Hematopoietic multipotent progenitor cell treated with erythropoietin and hydrocortisone succinate and interleukin-3 and kit ligand, for 4 days (in vitro differentiated cells): ENCODE results near the gene LRRC8D.

Source experiments
- DNase-seq: peaks from one replicate; pipeline ENCODE4 v3.0.0-alpha.2; 2015

Gene LRRC8D

DNA sequence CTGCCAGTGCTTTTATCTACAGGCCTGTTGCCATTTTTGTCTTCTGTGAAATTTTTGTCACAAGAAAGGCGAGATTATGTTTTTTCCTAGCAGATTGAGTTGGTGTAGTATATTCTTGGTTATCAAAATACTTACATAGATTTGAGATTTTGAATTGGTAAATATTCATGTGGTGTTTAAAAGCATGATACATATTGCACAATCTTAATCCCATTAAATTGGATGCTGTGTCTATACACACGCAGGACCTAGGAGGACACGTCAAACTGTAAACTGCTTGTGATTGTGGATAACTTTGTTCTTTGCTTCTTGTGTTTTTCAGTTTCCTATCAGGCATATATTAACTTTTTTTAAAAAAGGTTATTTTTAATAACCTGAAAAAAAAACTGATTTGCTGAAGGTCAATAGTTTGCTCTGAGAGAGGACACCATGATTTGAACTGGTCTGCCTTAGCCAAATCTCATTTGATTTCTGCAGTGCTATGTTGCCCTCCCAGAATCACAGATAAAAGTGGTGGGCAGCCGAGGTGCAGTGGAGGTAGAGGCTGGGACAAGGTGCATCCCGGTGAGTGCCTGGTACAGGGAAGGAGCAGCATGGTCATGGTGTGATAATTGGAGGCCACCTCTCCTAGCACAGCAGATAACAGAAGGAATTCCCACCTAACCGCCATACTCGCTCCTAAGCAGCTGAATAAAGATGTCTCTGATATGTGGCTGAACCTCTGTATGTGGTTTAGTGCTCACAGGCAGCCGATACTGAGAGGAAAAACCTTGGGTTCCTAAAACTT is 76.7 kb downstream of the LRRC8D start:
- no peak for DNase-seq

DNA sequence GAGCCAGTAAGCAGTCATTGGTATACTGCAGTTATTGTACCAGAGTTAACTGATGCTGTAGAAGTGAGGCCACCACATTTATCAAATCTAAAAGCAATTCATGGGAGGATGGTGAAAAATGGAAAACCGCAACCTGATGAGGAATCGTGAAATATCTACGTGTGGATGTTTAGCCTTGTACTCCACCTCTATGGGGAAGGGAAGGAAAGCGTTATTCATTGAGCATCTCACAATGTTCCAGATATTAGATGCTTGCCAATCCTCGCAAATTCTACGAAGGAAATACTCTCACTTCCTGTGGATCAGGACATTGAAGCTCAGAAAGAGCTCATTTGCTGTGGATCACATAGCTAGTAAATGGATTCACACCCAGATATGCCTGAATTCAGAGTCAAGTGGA is 77.3 kb downstream of the LRRC8D start:
- DNase-seq = no peak

DNA sequence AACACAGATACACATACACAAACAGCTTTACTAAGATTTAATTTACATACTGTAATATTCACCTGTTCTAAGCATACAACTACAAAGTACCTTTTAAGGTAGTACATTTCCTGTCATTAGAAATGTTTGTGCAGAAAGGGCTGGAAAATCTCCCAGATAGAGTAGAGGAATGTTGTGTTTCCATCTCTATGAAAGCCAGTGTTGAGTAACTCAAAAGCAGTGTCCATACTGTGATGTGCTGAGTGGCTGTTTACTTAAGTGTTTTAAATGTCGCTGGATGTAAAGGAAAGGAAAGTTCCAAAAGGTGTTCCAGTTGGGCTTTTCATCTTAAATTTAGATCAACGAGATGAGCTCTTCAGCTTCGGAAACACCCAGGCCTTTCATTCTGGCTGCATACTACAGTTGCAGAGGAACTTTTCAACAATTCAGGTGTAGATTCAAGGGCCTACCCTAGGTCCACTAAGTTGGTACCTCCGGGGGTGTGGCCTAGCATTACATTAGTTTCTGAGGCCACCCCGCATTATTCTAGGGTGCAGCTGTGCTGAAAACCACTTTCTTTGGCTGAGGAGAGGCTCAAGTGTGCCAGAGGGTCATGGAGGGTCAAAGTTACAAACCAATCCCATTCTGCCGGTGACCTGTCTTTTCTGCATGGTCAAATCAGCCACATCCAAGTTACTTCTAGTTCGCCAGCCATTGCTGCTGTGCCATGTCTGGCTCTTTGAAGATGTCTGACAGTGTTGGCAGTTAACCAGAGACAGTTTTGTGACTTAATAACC is 78.1 kb downstream of the LRRC8D start:
- no peak for DNase-seq

DNA sequence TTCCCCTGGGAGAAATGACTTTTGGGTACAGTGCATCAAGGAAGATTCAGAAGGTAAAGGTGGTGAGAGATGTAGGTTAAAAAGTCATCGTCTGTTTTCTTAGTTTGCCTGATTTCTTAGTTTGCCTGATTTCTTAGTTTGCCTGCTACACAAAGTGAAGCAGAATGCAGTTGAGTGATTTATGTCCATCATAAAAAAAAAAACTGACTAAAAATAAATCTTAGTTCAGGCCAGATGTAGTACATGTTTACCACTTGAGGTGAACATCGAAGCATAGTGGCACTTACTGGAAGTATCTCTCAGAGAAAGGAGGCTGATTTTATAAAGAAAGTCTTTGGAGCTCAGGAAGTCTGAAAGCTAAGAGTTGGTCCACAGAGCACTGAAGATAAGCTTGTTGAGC is 79.5 kb downstream of the LRRC8D start:
- no peak for DNase-seq

DNA sequence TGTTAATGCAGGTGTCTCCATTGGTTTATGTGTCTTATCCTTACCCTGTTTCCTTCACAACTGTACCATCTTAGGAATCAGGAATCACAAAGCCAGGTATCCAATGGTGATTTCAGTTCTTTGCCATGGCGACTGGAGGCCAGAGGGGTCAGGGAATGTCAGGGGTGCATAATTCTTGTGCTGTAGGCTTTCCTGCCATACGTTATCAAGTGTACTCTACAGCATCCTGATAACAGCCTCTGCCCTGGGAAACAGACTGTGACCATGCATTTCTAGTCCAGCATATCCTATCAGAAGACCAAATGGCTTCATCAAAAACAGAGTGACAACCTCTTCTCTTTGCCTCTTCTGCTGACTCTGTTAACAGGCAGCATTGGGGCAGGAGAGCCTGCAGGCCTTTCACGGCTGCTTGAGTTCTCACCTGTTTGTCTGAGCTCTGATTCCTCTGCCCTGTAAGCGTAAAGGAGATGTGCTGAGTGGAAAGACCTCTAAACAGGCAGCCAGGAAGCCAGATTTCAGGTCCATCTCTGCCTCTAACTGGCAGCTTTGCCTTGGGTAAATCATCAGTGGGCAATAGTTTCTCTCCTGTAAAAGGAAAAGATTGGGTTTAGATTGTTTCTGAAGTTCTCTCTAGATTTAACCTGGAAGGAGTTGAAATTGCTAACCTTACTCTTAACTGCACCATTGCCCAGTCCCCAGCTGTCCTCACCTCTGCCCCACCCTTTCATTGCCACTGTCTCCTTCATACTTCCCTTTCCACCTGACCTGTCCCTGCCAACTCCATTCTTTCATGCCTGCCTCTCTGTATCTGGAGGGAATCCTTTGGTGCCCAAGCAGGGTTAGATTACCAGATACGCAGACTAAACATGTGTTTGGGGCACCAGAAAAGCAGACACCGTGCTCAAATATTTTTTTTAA is 80.2 kb downstream of the LRRC8D start:
- DNase-seq = peak; percentile 51

DNA sequence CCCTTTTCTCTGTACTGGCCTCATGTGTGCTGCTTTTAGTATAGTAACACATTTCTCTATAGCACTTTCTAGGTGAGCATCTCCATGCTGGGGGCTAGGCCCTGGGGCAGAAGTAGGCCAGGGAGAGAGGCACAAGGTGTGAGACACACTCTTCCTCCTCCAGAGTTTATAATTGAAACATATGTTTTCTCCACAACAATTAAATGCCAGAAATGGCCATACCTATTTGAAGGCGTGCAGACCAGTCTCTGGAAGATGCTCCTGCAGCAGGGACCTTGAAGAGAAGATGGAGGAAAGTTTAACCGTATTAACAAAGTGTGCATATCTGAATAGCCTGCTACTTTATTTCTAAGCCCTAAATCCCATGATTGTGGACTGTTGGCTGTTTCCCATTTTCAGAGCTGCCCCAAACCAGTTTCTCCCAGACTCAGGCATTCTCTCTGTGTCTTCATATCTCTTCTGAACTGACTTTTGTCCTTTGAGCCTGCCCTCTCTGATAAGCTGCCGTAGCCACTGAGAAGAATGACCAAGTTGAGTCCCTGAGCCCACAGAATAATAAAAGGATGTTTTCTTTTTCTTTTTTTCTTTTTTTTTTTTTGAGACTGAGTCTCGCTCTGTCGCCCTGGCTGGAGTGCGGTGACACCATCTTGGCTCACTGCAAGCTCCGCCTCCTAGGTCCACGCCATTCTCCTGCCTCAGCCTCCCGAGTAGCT is 81.3 kb downstream of the LRRC8D start:
- DNase-seq = peak; percentile 85

DNA sequence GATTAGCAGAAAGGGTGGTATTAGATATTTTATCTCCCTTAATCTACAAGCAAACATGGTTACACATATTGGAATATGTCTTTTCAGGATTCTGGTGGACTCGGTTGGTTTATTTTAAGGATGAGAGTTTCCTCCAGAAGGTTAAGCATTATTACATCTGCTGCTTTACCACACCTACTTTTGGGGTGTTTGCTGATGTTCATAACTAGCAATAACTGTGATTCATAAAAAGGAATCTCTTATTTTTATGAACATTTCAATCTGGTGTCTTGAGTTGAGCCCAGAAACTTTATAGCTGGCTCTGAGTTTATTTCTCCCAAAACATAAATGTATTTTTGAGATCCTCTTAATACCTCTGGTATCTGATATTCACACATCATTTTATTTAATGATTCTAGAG is 82.7 kb downstream of the LRRC8D start:
- no peak for DNase-seq

DNA sequence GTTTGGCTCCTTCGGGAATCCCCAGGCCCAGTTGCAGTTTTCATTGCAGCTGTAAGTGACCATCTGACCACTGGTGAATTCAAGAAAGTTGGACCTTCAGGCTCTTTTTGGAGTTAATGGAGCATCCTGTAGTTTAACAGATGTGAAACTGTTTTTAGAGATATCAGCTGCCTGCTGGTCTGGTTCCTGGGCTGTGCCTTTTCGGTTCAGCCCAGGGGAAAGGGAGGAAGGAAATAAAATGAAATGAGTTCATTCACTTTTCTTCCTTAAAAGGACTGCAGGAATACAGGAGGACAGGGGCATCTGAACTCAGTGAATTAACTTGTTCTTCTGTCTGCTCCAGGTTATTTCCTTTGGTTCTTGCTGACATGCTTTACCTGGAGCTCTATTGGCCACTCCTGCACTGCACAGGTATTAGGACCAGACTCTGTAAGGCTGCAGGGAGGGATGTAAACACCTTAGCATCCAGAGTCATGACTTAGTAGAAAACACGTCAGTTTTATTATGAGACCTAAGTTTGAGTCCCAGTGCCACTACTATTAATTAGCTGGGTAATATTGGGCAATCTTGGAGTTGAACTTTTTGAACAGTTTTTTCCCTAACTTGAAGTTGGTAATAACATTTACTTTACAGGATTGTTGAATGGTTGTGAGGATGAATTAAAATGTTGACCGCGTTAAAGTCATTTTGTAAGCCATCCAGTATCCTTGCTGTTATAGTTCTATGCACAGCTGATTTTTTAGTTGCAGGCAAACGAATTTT is 83.6 kb downstream of the LRRC8D start:
- peak; percentile 66 for DNase-seq

DNA sequence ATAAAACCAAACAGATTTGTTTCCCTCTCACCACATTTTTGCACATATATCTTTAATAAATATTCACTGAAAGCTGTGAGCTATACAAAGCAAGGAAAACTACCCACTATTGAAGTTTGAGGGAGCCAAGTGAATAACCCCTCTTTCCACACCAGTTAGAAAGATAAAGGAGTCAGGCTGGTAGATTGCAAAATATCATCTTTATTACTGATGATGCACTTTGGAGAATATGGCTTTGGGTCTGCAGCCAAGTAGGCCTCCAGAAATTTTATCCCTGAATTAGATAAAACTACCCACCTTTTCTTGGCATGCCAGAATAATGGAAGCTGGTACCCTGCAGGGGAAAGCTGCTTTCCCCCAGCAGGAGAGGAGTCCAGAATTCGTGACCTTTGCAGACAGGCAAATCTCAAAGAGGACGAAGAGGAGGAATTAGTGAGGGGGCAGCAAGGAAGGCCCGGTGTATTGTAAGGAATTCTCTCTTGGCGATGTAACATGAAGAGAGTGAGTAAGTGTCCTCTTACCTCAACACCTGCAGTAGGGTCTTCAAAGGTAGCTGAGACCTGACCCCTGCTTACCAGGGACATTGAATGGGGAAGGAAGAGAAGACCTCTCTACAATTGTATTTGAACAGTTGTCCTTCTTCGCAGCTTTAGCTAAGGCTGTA is 84.7 kb downstream of the LRRC8D start:
- no peak for DNase-seq

DNA sequence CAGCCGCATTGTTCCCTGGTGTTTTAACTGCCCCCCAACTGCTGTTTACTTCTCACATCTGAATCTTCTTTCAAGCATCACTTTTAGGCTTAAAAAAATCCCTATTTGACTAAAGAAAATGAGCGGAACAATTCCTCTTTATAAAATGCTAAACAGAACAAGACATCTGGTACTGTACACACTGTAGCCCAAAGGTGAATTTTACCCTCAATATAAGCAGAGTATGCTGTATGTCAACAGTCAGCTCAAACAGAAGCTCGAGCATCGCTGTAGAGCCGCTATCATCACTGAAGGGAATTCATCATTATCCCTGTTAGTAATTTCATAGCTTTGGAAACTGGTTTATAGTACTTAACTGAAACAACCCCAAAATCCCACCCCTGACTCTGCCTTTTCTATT is 85.3 kb downstream of the LRRC8D start:
- no peak for DNase-seq

DNA sequence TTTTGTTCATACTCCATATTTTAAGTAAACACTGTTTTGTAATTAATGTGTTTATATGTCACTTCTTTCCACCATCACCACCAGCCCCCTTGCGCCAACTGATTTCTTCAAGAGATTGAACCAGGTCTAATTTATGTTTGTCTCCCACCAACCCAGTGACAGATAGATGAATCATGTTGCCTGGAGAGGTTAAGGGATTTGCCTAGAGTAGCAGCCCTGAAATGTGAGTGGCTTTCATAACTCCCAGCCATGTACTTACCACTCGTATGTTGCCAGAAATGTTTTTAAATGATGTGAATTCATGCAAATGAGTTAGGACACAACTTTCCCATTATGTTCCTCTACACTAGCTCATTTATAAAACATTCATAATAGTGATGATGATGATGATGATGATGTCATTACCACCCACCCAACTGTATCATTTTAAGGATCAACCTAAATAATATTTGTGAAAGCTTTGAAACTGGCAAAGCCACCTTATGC is 86.9 kb downstream of the LRRC8D start:
- no peak for DNase-seq

GRCh38 chr1:89908273-89908671 is 87.4 kb downstream of the LRRC8D start:
- DNase-seq = no peak

- peak; percentile 76 for DNase-seq
Observed at GRCh38 chr1:89908672-89909436, 88.0 kb downstream of the LRRC8D start.

DNA sequence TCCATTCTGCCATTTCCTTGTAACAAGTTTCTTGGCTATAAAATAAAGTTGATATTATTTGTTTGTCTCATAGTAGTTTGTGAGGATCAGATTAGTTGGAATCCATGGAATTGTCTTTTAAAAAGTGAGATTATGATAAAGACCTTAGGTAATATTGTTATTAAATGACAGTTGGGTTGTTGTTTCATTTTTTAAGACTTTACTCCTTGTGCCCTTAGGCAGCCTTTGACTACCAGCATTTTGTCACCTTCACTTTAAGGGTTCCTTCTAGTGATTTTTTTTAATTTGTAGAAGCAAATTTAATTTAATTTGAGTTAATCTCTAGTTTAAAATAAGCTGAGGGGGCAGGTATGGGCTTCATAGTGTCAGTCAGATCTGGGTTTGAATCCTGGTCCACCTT is 89.4 kb downstream of the LRRC8D start:
- DNase-seq = no peak

DNA sequence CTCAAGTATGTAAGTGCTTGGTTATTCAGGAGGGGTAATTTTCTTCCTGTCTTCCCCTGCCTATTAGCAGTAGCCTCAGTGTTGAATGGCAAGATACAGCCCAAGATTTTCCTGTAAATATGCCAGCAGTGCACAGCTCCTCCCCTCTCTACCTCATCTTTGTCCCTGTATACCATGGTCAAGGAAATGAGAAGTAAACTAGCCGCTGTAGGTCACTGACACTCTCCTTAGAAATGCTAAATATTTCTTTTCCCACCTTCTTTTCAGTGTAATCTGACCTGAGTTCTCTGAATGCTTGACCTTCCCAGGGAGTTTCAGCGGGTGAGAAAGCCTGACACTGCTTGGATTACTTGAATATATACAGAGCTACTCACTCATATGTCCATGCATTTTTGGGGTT is 89.9 kb downstream of the LRRC8D start:
- no peak for DNase-seq

- no peak for DNase-seq
Observed at GRCh38 chr1:89911191-89911991, 90.6 kb downstream of the LRRC8D start.

DNA sequence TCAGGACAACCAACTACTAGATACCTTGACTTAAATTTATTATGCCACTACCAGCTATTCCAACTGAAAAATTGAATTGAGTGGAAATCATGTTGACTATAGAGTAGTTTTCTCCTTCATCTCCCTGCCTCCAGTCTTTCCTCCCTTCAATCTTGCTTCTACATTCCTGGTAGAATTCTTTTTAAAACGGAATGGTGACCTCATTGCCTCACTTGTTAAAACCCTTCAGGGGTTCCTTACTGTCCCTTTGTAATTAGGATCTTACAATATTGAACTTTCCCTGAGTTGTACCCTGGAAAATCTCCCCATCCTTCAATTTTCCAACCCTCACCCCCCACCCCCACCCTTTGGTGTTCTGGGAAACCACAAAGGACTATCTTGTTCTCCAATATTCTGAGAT is 91.2 kb downstream of the LRRC8D start:
- no peak for DNase-seq

DNA sequence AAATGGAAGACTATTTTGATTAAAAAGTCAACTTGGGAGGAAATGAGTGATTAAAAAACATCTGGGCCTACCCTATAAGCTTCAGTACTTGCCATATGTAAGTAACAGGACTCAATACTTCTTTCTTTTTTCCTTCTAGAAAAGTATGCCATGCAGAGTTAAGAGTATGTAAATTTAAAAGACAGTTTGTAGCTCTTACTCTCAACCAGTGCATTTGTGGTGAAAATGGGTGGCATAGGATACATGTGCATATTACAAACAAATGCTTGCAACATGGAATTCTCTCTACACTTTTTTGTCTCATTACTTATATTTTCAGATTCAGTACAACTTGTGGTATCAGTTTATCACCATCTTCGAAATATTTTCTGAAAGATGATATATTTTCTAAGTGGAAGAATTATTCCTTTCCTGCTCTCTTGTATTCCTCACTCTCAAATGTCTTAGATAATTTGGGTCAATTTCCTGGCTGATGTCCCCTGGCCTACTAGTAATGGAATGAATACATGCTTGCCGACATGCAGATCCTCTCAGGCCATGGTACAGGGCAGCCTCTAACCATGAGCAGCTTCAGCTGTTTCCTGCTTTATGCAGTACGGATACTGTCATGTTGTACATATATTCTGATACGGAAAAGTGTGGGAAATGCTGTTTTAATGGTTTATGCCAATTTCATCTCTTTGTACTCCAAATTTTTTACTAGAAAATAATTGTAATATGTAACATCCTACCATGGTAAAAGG is 92.7 kb downstream of the LRRC8D start:
- no peak for DNase-seq

GRCh38 chr1:89917353-89917752 is 96.5 kb downstream of the LRRC8D start:
- no peak for DNase-seq
